Fibroblast of the aortic adventitia (primary cell): ENCODE measurements around the gene PDIA5. TPM values are rescaled to one million over a fixed set of nuclear protein-coding genes. Genes with fewer than 3 reads are reported as not detected.
"Not testable (repeated sequence)": the region's sequence is repeated elsewhere in the genome, so short reads cannot be mapped to it uniquely, and the experiment has no call there.

ENCODE experiments used
- DNase-seq: peaks from one replicate; pipeline ENCODE4 v3.0.0-alpha.2; 2010; ENCODE audit warnings: low read depth
- H3K4me3 ChIP-seq: 2 replicates; pipeline ENCODE4 v1.5.1; 2011; ENCODE audit warnings: low read depth, mild to moderate bottlenecking, control low read depth, low read length, moderate library complexity
- total RNA-seq: library from RNA; depleted of rRNA; stranded (reverse); fragments of >200 nt; gene quantifications from 2 replicates; pipeline ENCODE4 v1.2.3, GENCODE V29; 2012; ENCODE audit warnings: low replicate concordance
- TF ChIP-seq, protein P1 (sequence below): IDR thresholded peaks from 2 replicates; pipeline ENCODE4 v1.5.1; 2011; ENCODE audit warnings: mild to moderate bottlenecking, low read length, control low read depth, inconsistent platforms; ENCODE audit not compliant: insufficient read depth

The PDIA5 gene
- total RNA-seq, 1 donor = 59.1 TPM

DNA sequence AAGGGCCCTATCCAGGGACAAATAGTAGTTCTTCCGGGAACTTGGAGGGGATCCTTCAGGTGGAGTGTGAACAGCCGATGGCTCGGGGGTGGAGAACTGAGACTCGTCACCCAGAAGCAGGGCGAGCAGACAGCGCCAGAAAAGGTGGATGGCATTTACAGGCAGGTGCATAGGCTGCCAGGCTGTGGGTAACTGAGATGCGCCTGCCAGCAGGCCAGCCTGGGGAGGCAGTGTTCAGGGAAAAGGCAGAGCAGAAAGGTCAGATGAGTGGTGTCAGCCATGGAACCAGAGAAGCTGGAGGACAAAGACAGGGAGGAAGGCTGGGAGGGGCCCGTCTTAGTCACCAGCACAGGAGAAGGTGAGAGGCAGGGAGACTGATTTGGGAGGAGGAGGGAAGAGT, 81.9 kb downstream of the PDIA5 start:
- TF ChIP-seq, protein P1, sequence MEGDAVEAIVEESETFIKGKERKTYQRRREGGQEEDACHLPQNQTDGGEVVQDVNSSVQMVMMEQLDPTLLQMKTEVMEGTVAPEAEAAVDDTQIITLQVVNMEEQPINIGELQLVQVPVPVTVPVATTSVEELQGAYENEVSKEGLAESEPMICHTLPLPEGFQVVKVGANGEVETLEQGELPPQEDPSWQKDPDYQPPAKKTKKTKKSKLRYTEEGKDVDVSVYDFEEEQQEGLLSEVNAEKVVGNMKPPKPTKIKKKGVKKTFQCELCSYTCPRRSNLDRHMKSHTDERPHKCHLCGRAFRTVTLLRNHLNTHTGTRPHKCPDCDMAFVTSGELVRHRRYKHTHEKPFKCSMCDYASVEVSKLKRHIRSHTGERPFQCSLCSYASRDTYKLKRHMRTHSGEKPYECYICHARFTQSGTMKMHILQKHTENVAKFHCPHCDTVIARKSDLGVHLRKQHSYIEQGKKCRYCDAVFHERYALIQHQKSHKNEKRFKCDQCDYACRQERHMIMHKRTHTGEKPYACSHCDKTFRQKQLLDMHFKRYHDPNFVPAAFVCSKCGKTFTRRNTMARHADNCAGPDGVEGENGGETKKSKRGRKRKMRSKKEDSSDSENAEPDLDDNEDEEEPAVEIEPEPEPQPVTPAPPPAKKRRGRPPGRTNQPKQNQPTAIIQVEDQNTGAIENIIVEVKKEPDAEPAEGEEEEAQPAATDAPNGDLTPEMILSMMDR = no peak
- DNase-seq = no peak
- no peak overlapping the region for H3K4me3 ChIP-seq

DNA sequence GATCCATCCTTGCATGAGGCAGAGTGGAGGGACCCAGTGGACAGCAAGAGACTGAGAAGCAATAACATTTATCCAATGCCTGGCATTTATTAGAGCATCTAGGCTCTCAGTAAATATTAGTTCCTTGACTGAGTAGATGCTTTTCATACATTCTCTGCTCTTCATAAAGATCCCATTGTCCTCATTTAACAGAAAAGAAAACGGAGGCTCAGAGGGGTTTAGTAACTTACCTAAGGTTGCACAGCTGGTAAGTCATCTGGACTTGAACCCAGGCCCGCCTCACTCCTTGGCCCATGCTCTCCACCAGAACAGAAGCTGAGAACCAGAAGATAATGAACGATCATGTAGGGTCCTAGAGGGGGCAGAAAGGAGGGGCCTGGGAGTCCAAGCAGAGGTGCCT, 82.7 kb downstream of the PDIA5 start:
- DNase-seq = no peak
- no peak overlapping the region for H3K4me3 ChIP-seq
- TF ChIP-seq, protein P1 = no peak

DNA sequence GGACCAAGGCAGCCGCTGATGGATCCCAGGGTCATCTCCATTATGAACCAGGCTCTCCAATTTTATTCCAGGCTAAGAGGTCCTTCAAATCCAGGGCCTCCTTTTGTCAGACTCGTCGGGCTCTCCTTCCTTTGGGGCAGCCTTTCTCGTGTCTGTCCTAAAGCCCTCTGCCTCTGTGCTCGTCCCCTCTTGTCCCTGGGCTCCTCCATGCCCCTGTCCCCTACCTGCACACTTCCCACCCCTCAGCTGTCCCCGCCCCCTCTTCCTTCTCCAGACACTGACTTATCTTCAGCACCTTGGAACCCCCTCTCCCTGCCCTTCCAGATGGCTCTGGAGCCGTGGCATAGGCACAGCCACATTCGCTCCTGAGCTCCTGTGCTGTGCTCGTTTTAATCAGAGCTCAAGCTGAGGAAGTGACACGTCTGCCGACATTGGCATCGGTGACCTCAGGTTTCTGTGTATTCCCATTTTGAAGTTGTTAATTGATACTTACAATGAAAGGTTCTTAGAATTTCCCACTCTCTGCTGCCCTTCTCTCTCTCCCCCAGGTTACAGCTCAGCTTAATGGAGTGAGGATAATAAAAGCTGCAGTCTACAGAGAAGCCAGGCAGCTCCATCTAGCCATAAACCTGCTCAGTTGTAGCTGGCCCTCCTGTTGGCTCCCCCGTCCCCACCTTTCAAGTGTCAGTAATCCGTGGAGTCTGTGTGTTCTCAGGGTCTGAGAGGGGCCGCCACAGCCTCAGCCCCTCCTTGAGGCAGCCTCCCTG, 83.8 kb downstream of the PDIA5 start:
- no peak overlapping the region for H3K4me3 ChIP-seq
- TF ChIP-seq, protein P1 = no peak
- DNase-seq = no peak

DNA sequence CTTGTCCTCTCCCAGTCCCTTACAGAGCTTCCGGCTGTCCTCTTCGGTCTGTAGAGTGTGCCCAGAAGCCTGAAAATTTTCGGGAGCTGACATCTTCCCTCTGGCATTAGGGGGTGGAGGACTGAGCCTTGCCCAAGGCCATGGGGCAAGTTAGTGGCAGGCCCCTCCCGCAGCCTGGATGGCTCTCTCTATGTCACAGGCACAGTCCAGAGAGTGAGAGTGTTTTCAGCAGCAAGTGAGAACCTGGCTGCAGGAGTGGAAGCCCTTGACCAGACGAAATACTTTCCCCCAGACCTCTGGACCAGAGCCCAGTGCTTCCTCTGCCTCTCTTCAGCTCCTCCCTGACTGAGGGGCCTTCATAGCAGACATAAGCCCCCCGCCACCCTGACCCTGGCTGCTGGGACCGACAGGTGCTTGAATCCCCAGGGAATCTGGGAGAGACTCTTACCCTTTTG, 84.5 kb downstream of the PDIA5 start:
- DNase-seq = no peak
- TF ChIP-seq, protein P1 = no peak

DNA sequence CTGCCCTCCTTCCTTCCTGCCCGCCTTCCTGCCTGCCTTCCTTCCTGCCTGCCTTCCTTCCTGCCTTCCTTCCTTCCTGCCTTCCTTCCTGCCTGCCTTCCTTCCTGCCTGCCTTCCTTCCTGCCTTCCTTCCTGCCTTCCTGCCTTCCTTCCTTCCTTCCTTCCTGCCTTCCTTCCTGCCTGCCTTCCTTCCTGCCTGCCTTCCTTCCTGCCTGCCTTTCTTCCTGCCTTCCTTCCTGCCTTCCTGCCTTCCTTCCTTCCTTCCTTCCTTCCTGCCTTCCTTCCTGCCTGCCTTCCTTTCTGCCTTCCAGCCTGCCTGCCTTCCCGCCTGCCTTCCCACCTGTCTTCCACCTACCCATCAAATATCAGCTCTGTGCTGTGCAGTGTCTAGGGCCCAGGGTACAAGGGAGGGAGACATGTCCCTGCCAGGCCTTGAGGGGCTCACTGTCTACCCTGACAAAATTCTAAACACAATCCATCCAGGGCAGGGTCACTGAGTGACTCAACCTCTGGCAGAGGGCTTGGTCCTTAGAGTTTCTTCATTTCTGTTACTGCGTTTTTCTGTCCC, 85.1 kb downstream of the PDIA5 start:
- not testable (repeated sequence) for DNase-seq

More for the DNA sequence above, 84.5 kb downstream of the PDIA5 start:
- no peak overlapping the region for H3K4me3 ChIP-seq

DNA sequence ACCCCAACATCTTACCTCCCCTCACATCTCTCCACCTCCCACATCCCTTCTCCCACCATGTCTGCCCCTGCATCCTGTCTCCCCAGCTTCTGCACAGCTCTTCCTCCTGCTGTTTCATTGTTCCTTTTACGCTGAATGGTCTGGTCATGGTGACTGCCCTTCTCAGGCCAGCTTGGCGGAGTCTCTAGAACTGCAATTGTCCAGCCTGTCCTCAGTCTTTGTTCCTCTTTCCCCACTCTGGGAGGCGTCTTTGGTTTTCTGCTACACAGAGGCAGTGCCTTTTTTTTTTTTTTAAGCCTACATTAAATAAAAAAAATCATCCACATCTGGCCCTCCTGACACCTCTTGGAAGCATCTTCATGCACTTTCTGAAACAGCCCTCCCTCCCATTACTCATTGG, 85.9 kb downstream of the PDIA5 start:
- DNase-seq = no peak
- H3K4me3 ChIP-seq = no peak overlapping the region
- TF ChIP-seq, protein P1 = no peak

More for the DNA sequence above, 85.1 kb downstream of the PDIA5 start:
- H3K4me3 ChIP-seq = not testable (repeated sequence)

DNA sequence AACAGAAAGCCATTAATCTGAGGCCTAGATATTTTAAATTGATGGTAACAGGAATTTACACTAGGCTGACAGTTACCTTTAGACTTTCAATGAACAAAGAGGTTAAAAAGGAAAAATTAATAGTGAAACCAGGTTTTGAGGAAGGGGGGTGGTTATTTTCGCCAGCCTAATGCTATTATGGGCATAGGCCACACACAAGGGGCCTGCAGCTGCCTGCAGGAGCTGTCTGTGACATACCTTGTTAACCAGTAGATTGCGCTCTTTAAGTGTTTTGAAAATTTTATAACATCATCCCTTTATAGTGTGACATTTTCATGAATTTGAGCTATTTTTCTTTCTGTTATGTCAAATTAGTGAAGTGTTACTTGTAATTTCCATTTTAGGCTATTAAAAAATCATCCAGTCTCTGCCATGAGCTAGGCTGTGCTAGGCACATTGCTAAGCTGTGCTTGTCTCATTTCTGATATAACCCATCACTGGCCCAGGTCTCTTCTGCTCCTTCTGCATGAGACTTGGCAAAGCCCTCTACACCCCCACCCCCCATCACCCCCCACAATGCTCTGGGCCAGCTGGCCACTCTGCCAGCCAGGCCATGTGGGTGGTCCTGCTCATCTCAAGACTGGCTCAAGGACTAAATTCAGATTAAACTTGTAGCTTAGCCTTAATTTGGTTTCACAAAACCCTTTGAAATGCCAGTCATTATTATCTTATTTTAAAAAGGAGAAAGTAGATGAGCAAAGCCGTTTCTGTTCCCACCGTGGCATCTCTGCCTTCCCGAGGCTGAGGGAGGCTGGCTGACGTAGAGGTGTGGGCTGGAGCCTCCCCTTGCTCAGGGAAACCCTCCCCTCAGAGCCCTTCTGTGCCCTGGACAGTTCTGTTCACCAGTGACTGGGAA, 86.5 kb downstream of the PDIA5 start:
- TF ChIP-seq, protein P1 = no peak
- no peak for DNase-seq
- H3K4me3 ChIP-seq = no peak overlapping the region
